ENCODE results near the gene TMEM163. TPM values are rescaled to one million over a fixed set of nuclear protein-coding genes. Genes with fewer than 3 reads are reported as not detected.
"Not testable (repeated sequence)": the region's sequence is repeated elsewhere in the genome, so short reads cannot be mapped to it uniquely, and the experiment has no call there.

Gene TMEM163
- total RNA-seq, 2 donors from 2014 or later, result 0.12 TPM

DNA sequence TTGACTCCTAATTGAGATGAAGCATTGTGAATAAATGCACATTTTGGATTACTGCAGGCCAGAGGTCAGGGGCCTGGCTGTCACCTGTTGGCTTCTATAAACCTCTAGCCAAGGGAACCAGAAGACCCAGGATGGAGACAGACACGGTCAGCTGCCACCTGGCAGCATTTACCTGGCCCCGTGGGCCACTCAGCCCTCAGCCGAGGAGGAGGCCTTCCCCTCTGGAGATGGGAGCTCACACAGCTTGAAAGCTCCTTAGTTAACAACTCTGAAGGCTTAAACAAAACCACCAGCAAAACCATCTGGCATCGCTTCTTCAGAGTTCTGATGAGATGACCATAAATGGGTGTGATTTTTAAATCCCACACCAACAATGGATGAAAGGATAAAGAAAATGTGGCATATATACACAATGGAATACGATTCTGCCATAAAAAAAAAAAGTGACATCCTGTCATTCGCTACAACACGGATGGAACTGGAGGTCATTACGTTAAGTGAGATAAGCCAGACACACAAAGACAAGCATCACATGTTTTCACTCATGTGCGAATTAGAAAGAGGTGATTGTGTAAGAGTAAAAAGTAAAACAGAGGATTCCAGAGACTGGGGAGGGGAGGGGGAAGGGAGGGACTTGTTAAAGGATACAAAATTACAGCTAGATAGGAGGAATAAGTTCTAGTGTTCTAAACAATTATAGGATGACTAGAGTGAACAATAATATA, 218.4 kb downstream of the TMEM163 start:
- no peaks in the 10 kb centered on the region for H3K4me1 Mint-ChIP-seq (ENCODE audit: low read depth)
- H3K27me3 Mint-ChIP-seq (ENCODE audit: low read depth), result peaks cover 11% of the 10 kb centered on the region
- H3K27ac Mint-ChIP-seq, result no peak overlapping the region
- ATAC-seq (replicated peaks in 1 of 2), result no peak
- no peak overlapping the region for H3K4me3 Mint-ChIP-seq
- H3K9me3 Mint-ChIP-seq, result peaks cover 0 to 2% of the 10 kb centered on the region in 2 donors
- no peaks in the 10 kb centered on the region for H3K36me3 Mint-ChIP-seq (ENCODE audit: insufficient read depth in 2 of 2)
- DNase-seq, result no peak

DNA sequence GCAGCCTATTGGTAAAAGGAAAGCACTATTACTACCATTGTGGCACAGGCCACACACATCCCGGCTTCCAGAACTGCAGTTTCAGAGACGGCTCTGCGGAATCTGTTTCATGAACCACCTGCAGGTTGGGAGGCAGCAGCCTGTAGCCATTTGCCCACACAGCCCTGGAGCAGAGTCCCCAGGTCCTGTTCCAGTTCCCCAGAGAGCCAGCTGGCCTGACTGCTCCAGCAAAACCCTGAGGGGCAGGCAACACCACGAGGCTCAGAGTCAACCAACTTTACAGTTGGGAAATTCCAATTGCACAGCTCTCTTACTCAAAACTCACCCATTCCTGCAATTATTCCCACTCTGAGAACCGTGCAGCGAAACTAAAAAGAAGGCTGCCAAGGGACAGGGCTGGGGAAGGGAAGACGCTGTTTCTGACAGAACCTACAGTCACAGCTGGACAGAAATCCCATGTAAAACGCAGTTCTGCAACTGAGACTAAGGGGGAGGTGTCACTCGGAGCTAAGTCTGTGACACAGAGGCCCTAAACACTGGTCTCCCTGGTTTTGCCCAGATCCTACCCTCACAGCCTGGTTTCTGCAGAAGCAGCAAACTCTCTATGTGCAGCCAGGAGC, 219.4 kb downstream of the TMEM163 start:
- Mint-ChIP-seq H3K4me1 (ENCODE audit: low read depth) (no peaks in the 10 kb centered on the region), H3K9me3 (peaks cover 0 to 2% of the 10 kb centered on the region in 2 donors), H3K4me3 (no peak overlapping the region), H3K27ac (no peak overlapping the region), H3K36me3 (ENCODE audit: insufficient read depth in 2 of 2) (no peaks in the 10 kb centered on the region), H3K27me3 (ENCODE audit: low read depth) (peaks cover 11% of the 10 kb centered on the region)
- DNase-seq (no peak), ATAC-seq (replicated peaks in 1 of 2) (no peak)

DNA sequence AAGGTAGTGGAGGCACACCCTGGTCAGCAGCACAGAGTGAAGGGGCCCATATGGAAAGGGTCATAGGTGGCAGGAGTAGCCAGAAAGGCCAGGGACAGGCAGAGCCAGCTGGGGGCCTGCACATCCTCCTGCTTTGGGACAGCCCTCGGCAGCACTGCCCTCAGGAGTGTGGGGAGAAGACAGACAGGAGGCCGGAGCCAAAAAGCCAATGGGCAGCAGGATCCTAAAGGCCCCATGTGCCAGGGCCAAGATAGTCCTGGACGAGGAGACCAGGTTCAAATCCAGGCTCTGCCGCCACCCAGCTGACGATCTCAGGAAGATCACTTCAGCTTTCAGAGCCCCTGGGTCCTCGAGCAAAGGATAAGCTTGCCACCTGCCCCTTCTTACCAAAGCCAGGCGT, 220.1 kb downstream of the TMEM163 start:
- no peaks in the 10 kb centered on the region for H3K36me3 Mint-ChIP-seq (ENCODE audit: insufficient read depth in 2 of 2)
- peaks cover 5% of the 10 kb centered on the region for H3K27me3 Mint-ChIP-seq (ENCODE audit: low read depth)
- H3K4me3 Mint-ChIP-seq, result no peak overlapping the region
- peaks cover 0 to 2% of the 10 kb centered on the region in 2 donors for H3K9me3 Mint-ChIP-seq
- no peak for ATAC-seq (replicated peaks in 1 of 2)
- no peak overlapping the region for H3K27ac Mint-ChIP-seq
- DNase-seq, result no peak
- H3K4me1 Mint-ChIP-seq (ENCODE audit: low read depth), result no peaks in the 10 kb centered on the region

DNA sequence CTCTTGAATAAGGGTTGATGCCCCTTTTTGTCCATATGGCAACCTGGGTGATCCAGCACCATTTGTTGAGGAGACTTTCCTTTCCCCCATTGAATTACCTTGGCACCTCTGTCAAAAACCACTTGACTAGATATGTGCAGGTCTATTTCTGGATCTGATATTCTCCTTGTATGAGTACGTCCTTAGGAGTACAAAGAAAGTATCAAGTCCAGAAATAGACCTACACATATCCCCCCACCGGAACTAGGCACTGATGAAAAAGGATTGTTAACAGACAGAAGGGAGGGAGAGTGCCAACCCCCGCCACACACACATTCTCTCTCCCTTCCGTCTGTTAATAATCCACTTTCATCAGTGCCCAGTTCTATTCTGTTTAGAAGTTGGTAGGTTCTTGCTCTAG, 225.0 kb downstream of the TMEM163 start:
- H3K4me1 Mint-ChIP-seq (ENCODE audit: low read depth), result no peaks in the 10 kb centered on the region
- H3K36me3 Mint-ChIP-seq (ENCODE audit: insufficient read depth in 2 of 2), result no peaks in the 10 kb centered on the region
- no peak overlapping the region for H3K4me3 Mint-ChIP-seq
- ATAC-seq (replicated peaks in 1 of 2) (no peak), DNase-seq (no peak)
- H3K27ac Mint-ChIP-seq, result no peak overlapping the region
- peaks cover 16% of the 10 kb centered on the region for H3K27me3 Mint-ChIP-seq (ENCODE audit: low read depth)
- H3K9me3 Mint-ChIP-seq, result no peaks in the 10 kb centered on the region

DNA sequence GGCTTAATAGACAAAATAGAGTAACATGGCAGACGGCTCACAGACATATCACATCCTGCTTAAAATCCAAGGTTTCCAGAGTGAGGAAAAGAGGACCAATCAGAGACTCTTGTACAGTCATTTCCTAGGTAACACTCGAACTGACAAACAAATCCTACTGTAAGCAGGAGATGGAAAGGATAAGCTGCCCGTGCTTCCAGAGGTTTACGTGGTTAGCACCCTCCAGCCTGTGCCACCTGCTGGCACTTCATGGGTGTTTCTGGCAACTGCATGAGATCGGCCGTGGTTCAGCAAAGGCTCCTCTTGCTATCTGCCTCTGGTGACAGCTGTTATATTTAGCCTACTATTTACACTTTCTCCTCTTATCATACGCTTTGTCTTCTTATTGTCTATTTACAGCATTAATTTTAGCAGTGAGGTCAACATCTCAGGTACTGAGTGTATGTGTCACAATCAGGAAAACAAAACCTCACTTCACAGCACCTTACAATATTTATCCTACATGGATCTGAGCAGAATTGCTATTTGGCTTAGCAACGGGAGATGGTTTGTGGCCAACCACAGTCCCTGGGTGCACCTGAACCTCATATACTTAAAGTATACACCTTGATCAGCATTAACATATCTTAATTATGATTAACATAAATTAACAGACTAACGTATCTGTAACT, 226.9 kb downstream of the TMEM163 start:
- ATAC-seq (replicated peaks in 1 of 2) (no peak), DNase-seq (no peak)
- no peak overlapping the region for H3K4me3 Mint-ChIP-seq
- no peak overlapping the region for H3K27ac Mint-ChIP-seq
- H3K9me3 Mint-ChIP-seq, result no peaks in the 10 kb centered on the region
- H3K27me3 Mint-ChIP-seq (ENCODE audit: low read depth), result peaks cover 22% of the 10 kb centered on the region
- H3K4me1 Mint-ChIP-seq (ENCODE audit: low read depth), result no peaks in the 10 kb centered on the region
- no peaks in the 10 kb centered on the region for H3K36me3 Mint-ChIP-seq (ENCODE audit: insufficient read depth in 2 of 2)

DNA sequence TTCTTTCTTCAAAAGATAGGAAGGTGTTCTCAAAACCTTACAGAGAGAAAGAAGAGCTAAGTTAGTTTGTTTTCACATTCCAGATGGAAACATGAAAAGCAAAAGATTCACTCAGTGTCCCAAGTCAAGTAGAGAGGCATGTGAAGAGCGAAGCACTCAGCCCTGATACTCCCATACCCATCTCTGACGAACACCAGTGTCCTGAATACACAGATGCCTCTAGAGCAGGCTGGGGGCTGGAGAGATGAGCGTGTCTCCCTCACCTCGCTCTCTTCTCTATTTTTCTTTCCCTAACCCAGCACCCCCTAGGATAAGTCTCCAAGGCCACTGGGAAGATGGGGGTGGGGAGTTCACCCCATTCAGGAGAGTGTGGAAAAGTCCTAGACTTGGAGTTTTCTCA, 227.8 kb downstream of the TMEM163 start:
- H3K27ac Mint-ChIP-seq, result no peak overlapping the region
- H3K4me3 Mint-ChIP-seq, result no peak overlapping the region
- no peak for DNase-seq
- ATAC-seq (replicated peaks in 1 of 2), result no peak
- H3K4me1 Mint-ChIP-seq (ENCODE audit: low read depth), result no peaks in the 10 kb centered on the region
- peaks cover 22% of the 10 kb centered on the region for H3K27me3 Mint-ChIP-seq (ENCODE audit: low read depth)
- no peaks in the 10 kb centered on the region for H3K36me3 Mint-ChIP-seq (ENCODE audit: insufficient read depth in 2 of 2)
- no peaks in the 10 kb centered on the region for H3K9me3 Mint-ChIP-seq

DNA sequence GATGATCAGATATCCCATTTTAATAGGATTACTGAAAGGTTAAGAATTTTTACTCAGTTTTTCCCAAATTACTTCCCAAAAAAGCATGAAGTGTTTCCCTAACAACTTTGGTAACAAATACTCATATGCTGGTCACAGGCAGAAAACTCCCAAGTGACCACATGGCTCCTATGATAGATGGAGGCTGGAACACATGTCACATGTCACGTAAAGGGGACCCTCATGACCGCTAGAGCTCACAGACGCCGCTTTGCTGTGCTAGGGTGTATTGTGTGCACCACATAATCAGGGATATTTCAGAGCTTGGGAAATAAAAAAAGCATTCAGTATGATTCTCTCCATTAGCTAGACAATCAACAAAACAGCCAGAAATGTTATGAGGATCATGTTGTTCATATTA, 228.2 kb downstream of the TMEM163 start:
- Mint-ChIP-seq H3K4me1 (ENCODE audit: low read depth) (no peaks in the 10 kb centered on the region), H3K36me3 (ENCODE audit: insufficient read depth in 2 of 2) (no peaks in the 10 kb centered on the region), H3K27me3 (ENCODE audit: low read depth) (peaks cover 22% of the 10 kb centered on the region), H3K4me3 (no peak overlapping the region), H3K9me3 (no peaks in the 10 kb centered on the region), H3K27ac (no peak overlapping the region)
- ATAC-seq (replicated peaks in 1 of 2) (no peak), DNase-seq (no peak)

DNA sequence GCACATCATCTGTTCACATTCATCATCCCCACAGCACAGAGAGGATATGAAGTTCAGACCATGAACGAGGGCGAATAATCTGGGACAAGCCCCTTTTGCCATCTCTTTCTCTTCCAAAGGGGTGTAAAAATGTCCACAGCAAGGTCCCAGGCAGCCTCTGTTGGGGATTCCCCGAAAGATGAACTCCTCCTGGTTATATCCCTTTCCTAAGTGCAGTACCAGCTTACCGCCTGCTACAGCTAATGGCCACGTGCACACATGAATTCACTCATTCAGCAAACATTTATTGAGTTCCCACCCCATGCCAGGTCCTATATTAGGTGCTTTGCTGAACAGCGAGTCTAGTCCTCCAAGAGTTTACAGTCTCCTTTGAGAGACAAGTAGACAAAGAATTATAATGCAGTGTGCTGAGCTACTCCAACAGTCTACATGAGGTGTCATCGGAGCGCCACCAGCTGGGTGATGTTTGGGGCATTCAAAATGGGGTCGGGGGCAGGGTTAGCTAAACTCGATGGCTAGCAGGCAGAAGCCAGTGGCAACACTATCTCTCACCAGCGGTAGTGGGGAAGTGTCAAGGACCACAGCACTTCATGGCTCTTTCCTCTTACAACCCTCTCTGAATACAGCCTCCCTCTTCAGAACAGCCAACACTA, 228.9 kb downstream of the TMEM163 start:
- Mint-ChIP-seq H3K36me3 (ENCODE audit: insufficient read depth in 2 of 2) (no peaks in the 10 kb centered on the region), H3K4me1 (ENCODE audit: low read depth) (no peaks in the 10 kb centered on the region), H3K27ac (no peak overlapping the region), H3K4me3 (no peak overlapping the region), H3K9me3 (no peaks in the 10 kb centered on the region), H3K27me3 (ENCODE audit: low read depth) (peaks cover 22% of the 10 kb centered on the region)
- no peak for ATAC-seq (replicated peaks in 1 of 2)
- DNase-seq, result no peak

DNA sequence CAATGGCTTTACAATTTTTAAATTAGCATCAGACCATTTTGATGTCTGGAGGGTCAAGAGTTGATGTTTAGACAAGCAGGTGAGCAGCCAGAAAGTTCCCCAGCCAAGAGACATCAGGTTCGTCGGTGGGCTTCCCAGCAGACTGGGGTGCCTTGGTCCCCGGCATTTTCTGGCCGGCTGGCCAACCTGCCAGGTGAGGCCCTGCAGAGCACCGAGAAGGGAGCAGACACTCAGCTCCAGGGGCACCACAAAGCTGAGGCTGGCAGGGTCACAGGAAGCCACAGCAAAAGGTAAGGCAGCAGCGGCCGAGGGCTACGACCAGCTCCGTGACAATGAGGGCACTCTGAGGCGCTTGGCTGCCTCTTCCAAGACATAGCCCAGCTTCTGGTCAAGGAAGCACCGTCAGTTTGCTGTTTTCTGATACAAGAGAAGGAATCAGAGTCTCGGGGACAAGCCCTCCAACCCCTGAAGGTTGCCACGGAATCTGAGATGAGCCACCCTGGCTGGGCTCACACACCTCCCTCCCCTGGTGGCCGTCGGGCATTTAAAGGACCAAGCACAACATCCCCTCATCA, 235.9 kb downstream of the TMEM163 start:
- H3K4me3 Mint-ChIP-seq, result no peak overlapping the region
- no peaks in the 10 kb centered on the region for H3K36me3 Mint-ChIP-seq (ENCODE audit: insufficient read depth in 2 of 2)
- ATAC-seq (replicated peaks in 1 of 2) (no peak), DNase-seq (no peak)
- H3K27me3 Mint-ChIP-seq (ENCODE audit: low read depth), result no peaks in the 10 kb centered on the region
- no peak overlapping the region for H3K27ac Mint-ChIP-seq
- no peaks in the 10 kb centered on the region for H3K4me1 Mint-ChIP-seq (ENCODE audit: low read depth)
- no peaks in the 10 kb centered on the region for H3K9me3 Mint-ChIP-seq

DNA sequence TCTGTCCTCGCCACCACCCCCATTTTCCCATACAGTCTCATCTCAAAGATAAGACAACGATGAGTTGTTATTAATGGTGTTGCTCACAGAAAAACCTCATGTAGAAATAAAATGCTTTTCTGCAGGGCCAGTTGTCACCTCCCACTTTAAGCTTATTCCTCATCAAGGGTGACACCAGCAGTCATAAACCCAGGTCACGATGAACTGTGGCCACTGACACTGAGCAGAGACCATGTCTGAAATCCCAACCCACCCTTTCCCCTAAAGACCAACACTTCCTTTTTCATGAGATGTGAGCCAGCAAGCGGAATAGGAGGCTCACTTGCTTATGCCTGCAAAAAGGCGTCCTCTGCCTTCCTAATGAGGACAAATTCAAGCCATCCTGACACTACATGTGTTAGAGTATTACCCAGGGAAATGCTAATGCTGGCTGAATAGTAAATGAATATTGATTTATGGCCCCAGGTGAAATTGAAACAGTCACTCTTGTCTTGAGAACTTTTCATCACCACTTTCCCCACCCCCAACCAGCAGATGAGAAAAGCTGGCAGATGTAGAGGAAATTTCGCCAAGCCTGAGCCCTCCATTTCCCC, 236.6 kb downstream of the TMEM163 start:
- Mint-ChIP-seq H3K4me3 (no peak overlapping the region), H3K9me3 (no peaks in the 10 kb centered on the region)
- ATAC-seq (replicated peaks in 1 of 2), result no peak

DNA sequence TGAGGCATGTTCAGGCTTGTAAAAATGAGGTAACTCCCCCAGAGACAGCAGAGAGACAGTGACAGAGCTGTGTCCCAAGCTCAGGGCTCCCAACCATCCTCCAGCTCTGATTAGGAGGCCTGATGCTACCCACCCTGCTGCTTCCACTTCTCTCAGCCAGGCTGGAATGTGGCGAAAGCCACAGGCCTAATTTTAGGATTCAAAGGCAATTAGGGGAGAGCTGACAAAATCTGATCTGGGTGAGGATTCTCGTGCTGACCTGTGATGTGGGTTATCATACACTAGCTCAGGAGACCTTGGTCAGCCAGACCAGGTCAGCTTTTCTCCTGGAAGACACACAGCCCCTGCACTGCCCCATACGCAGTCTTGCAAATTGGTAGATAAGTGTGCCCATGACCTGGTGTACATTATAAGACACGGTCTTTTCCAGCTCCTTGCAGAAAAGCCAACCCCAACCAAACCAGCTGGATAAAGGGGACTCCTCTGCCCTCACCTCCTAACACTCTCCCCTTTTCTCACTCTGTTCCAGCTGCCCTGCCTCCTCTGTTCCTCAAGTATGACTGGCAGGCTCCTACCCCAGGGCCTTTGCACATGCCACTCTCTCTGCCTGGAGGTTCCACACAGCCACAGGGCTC, 239.0 kb downstream of the TMEM163 start:
- no peak overlapping the region for H3K27ac Mint-ChIP-seq
- no peaks in the 10 kb centered on the region for H3K4me1 Mint-ChIP-seq (ENCODE audit: low read depth)
- no peaks in the 10 kb centered on the region for H3K27me3 Mint-ChIP-seq (ENCODE audit: low read depth)
- no peak overlapping the region for H3K4me3 Mint-ChIP-seq
- no peak for DNase-seq
- no peaks in the 10 kb centered on the region for H3K36me3 Mint-ChIP-seq (ENCODE audit: insufficient read depth in 2 of 2)
- no peak for ATAC-seq (replicated peaks in 1 of 2)
- no peaks in the 10 kb centered on the region for H3K9me3 Mint-ChIP-seq

More for the DNA sequence above, 236.6 kb downstream of the TMEM163 start:
- no peak overlapping the region for H3K27ac Mint-ChIP-seq
- DNase-seq, result no peak
- H3K27me3 Mint-ChIP-seq (ENCODE audit: low read depth), result no peaks in the 10 kb centered on the region
- no peaks in the 10 kb centered on the region for H3K36me3 Mint-ChIP-seq (ENCODE audit: insufficient read depth in 2 of 2)
- H3K4me1 Mint-ChIP-seq (ENCODE audit: low read depth), result no peaks in the 10 kb centered on the region

DNA sequence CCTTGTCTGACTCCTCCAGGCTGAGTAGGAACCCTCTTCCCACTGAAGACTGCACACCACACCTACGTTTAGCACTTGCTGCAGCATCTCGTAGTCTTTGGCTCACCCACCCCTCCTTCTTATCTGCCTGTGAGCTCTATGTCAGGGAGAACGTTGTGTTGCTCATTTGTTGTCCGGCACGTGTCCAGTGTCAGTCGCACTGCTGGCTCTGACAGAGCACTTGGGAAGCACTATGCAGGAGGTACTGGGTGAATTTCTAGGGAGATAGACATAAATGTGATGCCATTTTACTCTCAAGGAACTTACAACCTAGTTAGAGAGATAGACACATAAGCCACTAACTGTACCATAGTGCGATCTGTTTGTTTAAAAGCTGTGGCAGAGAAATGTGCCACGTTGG, 241.8 kb downstream of the TMEM163 start:
- not testable (repeated sequence) for H3K4me3 Mint-ChIP-seq; DNase-seq; H3K27me3 Mint-ChIP-seq (ENCODE audit: low read depth); H3K9me3 Mint-ChIP-seq; ATAC-seq (replicated peaks in 1 of 2); H3K4me1 Mint-ChIP-seq (ENCODE audit: low read depth); H3K27ac Mint-ChIP-seq; H3K36me3 Mint-ChIP-seq (ENCODE audit: insufficient read depth in 2 of 2)

Data from activated T-cell treated with anti-CD3 and anti-CD28 coated beads, Interleukin-2, amount 50 U/mL, for 72 hours (primary cell).